ENCODE data around the gene ZMIZ1.

ZMIZ1 gene

DNA sequence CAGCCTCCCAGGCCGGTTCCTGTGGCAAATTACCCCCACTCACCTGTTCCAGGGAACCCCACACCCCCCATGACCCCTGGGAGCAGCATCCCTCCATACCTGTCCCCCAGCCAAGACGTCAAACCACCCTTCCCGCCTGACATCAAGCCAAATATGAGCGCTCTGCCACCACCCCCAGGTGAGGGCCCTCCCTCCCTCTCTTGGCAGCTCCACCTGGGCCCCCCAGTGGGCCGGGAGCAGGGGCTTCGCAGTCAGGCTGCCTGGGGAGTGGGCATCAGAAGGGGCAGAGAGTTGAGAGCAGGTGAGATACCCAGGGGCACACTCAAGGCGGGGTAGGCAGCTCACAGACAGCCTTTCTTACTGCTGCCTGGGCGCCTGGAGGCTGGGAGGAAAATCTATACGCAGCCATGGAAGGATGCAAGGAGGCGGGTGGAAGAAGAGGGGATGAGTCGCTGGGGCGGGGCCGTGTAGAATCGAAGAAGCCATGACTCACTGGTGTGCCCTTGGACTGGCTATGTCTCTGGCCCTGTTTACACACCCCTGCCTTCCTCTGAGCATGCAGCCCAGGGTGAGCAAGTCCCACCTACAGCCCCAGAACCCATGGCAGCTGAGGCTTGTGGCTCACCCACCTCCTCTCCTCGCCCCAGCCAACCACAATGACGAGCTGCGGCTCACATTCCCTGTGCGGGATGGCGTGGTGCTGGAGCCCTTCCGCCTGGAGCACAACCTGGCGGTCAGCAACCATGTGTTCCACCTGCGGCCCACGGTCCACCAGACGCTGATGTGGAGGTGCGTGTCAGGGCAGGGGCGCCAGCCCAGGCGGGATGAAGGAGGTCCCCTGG, 229.9 kb downstream of the ZMIZ1 start:
- peak; percentile 71 for DNase-seq

GRCh38 chr10:79299397-79300241, 230.9 kb downstream of the ZMIZ1 start:
- no peak for DNase-seq

- DNase-seq, result no peak
Observed at GRCh38 chr10:79300711-79301110, 231.9 kb downstream of the ZMIZ1 start.

DNA sequence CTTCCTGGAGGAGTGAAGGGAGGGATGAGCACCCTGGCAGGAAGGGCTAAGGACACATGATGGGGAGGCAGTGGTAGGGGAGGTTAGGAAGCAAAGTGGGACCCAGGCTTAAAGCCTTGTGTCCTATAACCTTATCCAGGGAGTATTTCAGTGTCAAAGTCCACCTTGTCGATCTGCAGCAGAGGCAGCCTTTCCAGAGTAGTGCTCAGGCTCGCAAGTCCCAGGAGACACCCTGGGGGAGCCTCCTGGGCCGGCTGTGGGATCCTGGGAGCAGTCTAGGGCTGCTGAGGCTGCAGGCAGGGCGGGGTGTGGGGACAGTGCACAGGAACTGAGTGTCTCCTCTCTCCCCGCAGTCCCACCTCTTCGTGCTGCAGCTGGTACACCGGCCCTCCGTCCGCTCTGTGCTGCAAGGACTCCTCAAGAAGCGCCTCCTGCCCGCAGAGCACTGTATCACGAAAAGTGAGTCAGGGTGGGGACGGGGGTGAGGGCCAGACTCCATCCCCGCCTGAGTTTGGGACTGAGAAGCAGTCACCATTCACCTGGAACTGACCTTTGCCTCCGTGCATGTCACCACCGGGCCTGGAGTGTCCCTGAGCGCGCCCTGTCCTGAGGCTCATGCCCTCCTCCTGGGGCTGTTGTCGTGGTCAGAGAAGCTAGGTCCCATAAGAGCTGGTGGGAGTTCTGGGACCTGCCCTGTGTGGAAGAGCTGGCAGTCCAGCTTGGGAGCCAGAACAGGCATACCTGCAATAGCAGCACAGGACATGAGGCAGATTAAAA, 233.2 kb downstream of the ZMIZ1 start:
- no peak for DNase-seq

- no peak for DNase-seq
Observed at GRCh38 chr10:79303631-79304478, 235.1 kb downstream of the ZMIZ1 start.

- no peak for DNase-seq
Observed at GRCh38 chr10:79304479-79305087, 235.8 kb downstream of the ZMIZ1 start.

- no peak for DNase-seq
Observed at GRCh38 chr10:79305515-79305914, 236.7 kb downstream of the ZMIZ1 start.

DNA sequence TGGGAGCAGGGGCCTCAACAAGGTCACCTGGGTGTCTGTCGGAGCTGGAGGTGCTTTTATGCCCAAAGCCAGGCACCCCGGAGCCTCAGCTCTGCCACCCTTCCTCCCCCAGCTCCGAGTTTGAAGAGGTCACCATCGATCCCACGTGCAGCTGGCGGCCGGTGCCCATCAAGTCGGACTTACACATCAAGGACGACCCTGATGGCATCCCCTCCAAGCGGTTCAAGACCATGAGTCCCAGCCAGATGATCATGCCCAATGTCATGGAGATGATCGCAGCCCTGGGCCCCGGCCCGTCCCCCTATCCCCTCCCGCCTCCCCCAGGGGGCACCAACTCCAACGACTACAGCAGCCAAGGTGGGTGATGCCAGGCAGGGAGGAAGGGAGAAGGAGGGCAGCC, 237.2 kb downstream of the ZMIZ1 start:
- DNase-seq, result no peak

- DNase-seq, result no peak
Observed at GRCh38 chr10:79306644-79307220, 238.0 kb downstream of the ZMIZ1 start.

GRCh38 chr10:79308016-79308415, 239.2 kb downstream of the ZMIZ1 start:
- no peak for DNase-seq

DNA sequence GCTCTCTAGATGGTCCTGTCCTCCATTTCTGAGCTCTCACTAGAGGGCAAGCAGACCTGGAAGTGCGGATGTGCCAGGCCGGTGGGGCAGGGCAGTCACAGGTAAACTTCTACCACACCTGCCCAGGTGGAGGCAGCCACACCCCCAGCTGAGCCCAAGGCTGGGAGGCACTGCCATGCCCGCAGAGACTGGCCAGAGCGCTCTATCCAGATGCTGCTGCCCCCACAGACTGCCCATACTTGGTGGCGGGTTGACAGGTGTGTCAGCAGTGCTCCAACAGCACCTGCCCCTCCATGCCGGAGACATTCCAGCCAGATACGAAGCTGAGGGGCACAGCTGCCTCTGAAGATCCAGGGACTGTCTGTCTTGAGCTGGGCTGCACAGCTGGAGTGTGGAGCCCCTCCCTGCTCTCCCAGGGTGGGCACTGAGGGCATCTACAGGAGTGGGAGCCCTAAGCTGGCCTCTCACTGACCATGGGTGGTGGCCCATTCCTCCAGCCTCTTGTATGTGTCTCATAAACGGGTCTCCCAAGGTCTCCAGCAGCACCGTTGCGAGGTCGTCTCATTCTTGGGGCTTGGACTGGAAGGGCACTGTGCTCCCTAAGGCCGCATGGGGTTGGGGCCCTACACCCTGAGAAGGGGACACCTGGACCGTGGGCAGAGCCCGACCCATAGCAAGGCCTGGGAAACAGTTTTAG, 240.4 kb downstream of the ZMIZ1 start:
- no peak for DNase-seq

- DNase-seq, result no peak
Observed at GRCh38 chr10:79310200-79310865, 241.6 kb downstream of the ZMIZ1 start.

GRCh38 chr10:79310911-79311573, 242.3 kb downstream of the ZMIZ1 start:
- no peak for DNase-seq

- no peak for DNase-seq
Observed at GRCh38 chr10:79311581-79312407, 243.0 kb downstream of the ZMIZ1 start.

- DNase-seq, result no peak
Observed at GRCh38 chr10:79312601-79313187, 243.9 kb downstream of the ZMIZ1 start.

- DNase-seq, result no peak
Observed at GRCh38 chr10:79313320-79313719, 244.6 kb downstream of the ZMIZ1 start.

DNA sequence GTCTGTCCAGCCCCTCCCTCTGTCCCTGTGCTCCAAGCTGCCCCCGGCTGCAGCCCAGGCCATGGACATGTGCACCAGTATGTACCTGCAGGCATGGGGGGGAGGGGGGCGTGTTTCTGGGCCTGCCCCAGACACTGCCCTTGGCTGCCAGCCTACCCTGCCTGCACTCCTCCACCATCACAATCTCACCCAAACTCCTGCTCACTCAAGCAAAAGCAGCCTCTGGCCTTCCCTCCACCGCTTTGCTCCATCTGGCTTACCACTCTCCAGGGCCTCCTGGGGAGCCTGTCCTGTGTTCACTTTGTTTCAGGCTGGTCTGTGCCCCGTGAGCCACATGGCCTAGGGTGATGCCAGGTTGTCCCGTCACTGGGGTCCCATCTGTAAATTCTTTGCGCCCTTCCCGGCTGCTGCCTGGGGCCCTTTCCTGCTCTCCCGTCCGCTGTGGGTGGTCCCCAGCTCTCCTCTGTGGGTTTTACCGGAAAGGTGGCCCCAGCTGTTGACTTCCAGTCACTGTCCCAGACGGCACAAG, 245.2 kb downstream of the ZMIZ1 start:
- DNase-seq, result no peak

Data from activated CD8-positive, alpha-beta memory T cell treated with anti-CD3 and anti-CD28 coated beads, Interleukin-2, amount 50 U/mL, for 48 hours (primary cell).